GM12892 (cell line): ENCODE data around the gene CDX1.

ENCODE experiments used
- POLR2A ChIP-seq: IDR thresholded peaks from 2 replicates; pipeline ENCODE4 v1.6.1; 2011; ENCODE audit warnings: low read depth, low read length, control low read depth
- POLR2AphosphoS5 ChIP-seq: IDR thresholded peaks from 2 replicates; pipeline ENCODE4 v1.6.1; 2011; ENCODE audit warnings: low read depth, low read length, control low read depth

DNA sequence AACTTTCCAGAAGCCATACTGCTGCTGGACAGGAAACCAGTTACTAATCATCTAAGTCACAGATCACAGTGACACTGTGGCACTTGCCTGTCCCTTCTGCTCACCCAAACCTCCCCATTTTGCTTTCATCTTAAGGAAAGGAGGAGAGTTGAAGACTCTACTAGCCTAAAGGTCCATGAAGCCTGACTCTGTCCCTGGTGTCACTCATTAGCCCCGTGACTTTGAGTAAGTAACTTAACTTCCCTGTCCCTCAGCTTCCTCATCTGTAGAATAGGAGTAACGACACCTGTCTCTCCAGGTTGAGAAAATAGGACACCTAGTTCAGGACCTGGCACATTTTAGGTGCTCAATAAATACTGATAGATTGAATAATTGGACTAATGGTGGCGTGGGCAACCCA, 22.7 kb downstream of the CDX1 start:
- no peak for TF ChIP-seq POLR2AphosphoS5
- no peak for TF ChIP-seq POLR2A
